ENCODE measurements around the gene FBN3.
A peak's percentile ranks its signal among the peaks of the same experiment; 100 is the strongest.
"Not testable (repeated sequence)": the region's sequence is repeated elsewhere in the genome, so short reads cannot be mapped to it uniquely, and the experiment has no call there.

The FBN3 gene

DNA sequence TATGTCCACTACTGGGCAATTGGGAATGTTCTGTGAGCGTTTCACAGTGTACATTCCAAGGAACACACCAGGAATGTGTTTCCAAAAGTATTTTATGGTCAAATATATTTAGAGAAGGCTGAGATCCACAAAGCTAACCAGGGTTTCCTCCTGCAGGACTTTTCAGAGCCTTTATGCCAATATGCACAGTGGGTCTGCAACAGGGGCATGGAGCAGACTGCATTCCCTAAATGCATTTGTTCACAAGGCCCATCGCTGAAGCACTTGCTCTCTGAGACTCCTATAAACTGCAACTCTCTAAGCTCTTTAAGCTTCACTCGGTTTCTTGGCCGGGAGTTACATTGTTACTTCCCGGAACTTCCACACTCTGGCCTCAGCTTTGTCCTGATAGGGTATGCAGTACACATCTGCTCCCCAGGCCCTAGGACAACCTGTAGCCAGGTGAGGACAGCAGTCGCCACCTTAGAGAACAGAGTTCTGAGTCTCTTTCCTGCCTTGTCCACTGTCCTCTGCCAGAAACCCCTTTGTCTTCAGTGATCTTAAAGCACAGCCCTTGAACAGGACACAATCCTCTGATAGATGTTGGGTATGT, 33.5 kb downstream of the FBN3 start:
- DNase-seq, result no peak

DNA sequence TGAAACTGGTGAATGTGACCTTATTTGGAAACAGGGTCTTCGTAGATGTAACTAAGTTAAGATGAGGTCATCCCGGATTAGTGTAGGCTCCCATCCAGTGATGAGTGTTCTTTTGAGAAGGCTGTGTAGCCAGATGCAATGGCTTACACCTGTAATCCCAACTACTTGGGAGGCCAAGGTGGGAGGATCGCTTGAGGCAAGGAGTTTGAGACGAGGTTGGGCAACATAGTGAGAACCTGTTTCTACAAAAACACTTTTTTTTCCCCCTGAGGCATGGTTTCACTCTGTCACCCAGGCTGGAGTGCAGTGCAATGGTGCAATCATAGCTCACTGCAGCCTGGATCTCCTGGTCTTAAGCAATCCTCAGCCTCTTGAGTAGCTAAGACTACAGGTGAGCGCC, 36.4 kb downstream of the FBN3 start:
- no peak for DNase-seq

DNA sequence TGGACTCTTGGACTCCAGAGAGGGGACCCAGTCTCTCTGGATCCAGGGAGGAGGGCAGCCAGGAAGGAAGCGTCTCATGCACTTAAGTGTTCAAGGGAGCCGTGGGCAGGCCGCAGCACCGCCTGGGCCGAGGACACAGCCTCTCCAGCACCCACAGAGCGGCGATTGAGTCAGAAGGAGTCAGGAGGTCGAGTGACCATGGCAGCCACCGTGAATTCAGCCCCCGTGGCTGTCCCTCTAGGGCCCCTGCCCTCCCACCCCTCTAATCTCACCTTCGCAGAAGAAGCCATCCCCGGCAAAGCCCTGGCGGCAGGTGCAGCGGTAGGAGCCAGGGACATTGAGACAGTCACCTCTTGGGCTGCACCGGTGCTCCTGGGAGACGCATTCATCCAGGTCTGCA, 38.0 kb downstream of the FBN3 start:
- no peak for DNase-seq

DNA sequence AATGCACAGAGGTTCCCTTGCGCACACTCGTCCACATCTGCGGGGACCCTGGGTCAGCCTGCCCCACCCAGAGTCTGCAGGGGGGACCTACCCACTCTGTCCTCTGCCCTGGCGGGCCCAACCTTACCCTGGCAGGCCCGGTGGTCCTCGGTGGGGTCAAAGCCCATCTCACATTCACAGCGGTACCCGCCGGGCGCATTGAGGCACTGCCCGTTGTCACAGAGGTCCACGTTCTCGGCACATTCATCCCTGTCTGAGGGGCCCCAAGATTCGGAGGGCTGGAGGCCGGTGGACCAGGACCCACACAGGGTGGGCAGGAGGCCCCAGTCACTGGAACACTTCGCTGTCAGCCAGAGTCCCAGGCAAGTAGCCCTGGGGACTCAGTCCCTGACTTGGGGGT, 38.5 kb downstream of the FBN3 start:
- no peak for DNase-seq

DNA sequence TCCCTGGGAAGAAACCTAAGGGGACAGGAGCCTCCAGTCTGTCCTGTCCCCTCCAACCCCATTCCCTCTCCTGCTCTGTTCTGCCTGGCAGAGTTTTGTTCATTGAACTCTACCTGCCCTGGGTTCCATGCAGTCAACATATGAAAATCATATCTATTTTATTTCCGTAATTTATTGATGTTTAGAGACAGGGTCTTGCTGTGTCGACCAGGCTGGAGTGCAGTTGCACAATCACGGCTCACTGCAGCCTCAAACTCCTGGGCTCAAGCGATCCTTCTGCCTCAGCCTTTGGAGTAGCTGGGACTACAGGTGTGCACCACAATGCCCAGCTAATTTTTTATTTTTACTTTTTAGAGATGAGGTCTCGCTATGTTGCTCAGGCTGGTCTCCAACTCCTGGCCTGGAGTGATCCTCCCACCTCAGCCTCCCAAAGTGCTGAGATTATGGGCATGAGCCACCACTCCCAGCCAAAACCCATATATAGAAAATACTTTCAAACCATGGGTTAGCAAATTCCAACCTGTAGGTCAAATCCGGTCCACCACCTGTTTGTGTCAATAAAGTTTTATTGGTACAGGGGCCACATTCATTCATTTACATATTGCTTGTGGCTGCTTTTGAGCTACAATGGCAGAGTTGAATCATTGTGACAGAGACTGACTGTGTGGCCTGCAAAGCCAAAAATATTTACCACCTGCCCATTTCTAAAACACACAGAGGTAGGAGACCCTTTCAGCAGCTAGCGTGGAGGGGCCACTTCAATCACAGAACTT, 39.3 kb downstream of the FBN3 start:
- no peak for DNase-seq

DNA sequence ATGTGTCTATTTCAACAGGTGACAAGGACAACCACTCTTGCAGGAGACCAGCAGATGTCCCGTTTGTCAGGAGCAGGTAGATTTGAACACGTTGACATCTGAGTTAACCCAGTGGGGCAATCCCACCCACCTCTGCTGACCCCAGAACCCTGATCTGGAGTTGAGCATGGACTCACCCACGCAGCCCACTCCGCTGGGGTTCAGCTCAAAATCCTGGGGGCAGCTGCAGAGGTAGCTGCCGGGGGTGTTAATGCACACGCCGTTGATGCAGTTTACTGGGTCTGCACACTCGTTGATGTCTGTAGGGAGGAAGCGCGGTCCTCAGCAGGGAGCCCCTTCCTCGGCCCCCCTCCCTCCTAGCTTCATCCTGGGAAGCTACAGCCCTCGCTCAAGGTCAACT, 39.9 kb downstream of the FBN3 start:
- no peak for DNase-seq

DNA sequence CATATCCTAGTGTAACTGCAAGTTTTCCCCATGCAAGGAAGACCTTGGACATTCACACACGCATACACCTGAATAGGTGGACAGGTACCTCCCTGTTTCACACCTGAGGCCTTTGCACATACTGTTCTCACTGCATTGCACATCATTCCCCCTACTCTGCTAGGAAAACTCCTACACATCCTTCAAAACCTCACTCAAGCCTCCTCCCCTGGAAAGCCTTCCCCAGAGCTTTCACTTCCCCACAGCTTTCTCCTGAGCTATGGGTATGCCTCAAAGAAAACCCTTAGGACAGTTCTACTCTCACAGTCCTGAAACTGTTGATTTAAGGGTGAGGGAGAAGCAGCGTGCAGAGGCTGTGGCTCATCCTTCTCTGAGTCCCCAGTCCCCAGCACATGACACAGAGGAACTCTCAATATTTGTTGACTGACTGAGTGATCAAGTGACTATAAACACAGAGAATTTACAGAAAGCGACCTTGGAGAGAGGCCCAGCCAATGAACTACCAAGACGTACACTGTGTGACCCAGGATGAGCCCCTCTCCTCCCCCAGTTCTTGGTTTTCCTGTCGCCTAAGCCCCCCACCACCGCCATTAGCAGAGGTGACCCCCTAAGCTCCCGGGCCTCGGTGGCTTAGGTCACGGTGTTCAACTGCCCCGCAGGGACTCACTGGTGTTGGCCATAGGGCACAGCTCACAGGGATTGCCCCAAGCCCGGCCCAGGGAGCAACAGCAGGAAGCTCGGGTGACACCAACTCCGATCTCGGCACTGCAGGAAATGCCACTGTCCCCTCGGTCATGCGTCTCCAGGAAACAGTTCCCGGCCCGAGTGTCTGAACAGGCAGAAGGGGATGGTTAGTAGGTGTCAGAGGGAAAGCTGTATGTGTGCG, 40.6 kb downstream of the FBN3 start:
- DNase-seq, result no peak

DNA sequence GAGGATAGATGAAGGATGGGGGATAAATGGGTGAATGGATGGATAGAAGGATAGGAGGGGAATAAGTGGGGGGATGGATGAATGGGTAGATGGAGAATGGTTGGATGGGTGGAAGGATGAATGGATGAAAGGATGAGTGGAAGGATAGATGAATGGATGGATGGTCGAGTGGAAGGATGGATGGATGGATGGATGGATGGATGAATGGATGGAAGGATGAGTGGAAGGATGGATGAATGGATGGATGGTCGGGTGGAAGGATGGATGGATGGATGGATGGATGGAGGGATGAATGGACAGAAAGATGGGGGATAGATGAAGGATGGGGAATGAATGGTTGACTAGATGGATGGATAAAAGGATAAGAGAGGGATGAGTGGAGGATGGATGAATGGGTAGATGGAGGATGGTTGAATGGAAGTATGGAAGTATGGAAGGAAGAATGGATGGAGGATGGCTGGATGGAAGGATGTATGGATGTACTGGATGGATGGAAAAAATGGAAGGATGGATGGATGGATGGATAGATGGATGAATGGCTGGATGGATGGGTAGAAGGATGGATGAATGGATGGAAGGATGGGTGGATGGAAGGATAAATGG, 42.0 kb downstream of the FBN3 start:
- no peak for DNase-seq

DNA sequence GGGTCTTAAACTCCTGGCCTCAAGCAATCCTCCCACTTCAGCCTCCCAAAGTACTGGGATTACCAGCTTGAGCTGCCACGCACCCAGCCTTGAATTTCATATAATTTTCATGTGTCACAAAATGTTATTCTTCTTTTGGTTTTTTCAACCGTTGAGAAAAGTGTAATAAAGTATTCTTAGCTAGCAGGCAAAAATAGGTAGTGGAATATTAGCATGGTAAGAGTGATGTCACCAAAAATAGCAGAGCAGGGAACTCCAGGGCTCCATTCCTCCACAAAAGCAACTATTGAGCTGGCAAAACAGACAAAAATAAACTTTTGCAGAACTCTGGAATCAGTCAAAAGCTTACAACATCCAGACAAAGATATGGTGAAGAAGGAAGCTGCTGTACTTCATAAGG, 43.9 kb downstream of the FBN3 start:
- no peak for DNase-seq

DNA sequence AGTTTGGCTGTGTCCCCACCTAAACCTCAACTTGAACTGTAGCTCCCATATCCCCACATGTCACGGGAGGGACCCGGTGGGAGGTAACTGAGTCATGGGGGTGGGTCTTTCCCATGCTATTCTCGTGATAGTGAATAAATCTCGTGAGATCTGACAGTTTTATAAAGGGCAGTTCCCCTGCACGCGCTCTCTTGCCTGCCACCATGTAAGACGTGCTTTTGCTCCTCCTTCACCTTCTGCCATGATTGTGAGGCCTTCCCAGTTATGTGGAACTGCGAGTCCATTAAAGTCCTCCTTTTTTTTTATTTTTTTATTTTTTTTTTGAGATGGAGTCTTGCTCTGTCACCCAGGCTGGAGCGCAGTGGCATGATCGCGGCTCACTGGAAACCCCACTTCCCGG, 47.5 kb downstream of the FBN3 start:
- DNase-seq, result not testable (repeated sequence)

DNA sequence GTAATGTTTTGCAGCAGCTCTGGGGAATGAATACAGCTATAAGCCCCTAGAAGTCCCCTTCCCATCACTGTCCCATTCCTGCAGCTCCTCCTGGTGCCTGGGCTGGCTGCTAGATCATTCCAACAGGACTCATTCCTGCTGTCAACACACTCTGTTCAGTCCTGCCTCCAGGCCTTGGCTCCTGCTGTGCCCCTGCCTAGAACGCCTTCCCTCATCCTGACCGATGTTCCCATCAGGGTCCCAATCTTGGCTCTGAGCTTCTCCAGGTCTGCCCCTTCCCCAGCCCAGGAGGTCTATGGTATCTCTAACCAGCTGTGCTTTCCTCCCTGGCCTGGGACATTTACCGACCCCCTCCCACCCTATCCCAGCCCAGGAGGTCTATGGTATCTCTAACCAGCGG, 48.1 kb downstream of the FBN3 start:
- DNase-seq, result no peak

DNA sequence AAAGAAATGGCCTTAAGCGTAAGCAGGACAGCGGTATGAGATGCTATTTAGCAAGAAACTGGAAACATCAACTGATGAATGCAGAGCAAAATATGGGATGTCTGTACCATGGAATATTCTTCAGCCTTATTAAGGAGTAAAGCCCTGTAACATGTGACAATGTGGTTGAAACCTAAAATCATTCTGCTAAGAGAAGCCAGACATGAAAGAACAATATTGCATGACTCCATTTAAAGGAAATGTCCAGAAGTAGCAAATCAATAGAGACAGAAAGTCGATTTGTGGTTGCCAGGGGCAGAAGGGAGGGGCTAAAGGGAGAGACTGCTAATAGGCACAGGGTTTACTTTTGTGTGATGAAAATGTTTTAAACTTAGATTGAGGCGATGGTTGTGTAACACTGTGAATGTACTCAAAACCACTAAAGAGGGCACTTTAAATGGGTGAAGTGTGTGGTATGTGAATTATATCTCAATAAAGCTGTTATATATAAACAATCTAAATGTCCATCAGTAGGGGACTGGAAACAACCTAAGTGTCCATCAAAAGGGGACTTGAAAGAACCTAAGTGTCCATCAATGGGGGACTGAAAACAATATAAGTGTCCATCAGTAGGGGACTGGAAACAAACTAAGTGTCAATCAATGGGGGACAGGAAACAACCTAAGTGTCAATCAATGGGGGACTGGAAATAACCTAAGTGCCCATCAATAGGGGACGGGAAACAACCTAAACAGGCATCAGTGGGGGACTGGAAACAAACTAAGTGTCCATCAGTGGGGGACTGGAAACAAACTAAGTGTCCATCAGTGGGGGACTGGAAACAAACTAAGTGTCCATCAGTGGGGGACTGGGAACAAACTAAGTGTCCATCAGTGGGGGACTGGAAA, 51.5 kb downstream of the FBN3 start:
- no peak for DNase-seq

DNA sequence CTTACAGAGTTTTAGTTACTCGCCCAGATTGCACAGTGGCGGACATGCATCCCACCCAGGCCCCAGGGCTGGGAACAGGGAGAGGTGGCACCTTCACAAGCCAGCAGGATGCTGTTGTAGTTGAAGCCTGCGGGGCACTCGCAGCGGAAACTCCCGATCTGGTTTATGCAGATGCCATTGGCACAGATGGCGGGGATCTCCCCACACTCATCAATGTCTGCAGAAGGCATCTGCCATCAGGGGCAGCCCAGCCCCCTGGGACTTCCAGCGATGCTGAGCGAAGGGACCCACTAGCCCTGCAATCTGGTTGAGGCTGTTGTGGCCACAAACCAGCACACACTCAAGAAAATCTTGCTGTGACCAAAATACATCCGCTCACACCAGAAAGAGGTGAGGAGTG, 52.2 kb downstream of the FBN3 start:
- DNase-seq, result peak; percentile 29

DNA sequence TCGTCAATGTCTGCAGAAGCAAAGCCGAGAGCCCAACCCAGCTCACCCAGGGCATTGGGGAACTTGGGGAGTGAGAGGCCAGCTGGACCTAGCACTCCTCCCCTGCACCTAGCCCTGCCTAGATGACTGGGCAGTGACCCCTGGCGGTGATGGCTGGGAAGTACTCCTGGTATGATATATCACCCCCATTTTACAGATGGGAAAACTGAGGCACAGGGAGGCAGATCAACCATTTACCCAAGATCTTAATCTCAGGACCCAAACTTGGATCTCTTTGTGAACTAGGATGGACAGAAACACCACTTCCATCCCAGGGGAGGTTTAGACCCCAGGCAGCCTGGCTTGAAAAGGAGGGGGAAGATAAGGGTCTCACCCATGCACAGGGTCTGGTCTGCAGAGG, 53.3 kb downstream of the FBN3 start:
- DNase-seq, result no peak

DNA sequence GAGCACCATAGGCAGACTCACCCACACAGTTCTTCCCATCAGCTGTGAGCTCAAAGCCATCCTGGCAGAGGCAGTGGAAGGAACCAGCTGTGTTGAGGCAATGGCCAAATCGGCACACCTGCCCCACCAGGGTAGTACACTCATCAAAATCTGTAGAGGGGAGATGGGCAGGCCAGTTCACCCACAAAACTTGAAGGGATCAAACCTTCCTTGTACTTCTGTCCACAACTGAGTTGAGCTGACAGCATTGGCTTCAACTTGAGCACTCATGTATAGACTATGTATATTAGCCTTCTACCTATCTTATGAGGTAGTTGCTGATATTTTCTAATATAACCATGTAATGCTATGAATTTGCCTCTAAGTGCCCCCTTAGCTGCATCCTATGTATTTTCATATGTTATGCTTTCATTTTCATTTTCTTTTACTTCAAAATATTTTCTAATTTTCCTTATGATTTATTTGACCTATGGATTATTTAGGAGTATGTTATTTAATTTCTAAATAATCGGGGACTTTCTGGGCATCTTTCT, 54.0 kb downstream of the FBN3 start:
- DNase-seq, result no peak

DNA sequence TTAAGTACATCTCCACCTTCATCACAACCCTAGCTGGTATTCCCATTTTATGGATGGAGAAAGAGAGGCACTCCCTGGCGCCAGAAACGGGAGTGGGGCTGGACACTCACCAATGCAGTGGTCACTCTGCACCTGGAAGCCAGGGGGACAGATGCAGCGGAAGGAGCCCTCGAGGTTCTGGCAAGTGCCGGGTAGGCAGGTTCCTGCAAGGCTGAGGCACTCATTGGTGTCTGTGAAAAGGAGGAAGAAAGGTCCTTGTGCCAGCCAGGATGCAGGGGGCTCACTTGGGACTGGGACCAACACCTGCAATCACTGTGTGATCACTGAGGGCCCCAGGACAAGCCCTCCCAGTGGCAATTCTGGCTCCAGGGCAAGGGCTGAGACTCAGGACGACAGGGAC, 55.1 kb downstream of the FBN3 start:
- no peak for DNase-seq

DNA sequence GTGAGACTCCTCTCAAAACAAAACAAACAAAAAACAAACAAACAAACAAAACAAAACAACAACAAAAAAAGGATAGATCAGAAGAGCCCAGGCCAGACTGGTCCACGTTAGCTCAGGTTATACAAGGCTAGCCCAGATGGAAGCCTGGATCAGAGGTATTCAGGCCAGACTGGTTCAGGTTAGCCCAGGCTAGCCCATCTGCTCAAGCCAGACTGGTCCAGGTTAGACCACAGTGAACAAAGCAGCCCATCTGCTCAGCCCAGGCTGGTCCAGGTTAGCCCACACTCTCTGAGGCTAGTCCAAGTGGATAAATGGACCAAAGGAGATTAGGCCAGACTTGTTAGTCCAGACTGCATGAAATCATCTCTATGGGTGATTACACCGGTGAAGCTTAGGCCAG, 55.7 kb downstream of the FBN3 start:
- DNase-seq, result no peak

DNA sequence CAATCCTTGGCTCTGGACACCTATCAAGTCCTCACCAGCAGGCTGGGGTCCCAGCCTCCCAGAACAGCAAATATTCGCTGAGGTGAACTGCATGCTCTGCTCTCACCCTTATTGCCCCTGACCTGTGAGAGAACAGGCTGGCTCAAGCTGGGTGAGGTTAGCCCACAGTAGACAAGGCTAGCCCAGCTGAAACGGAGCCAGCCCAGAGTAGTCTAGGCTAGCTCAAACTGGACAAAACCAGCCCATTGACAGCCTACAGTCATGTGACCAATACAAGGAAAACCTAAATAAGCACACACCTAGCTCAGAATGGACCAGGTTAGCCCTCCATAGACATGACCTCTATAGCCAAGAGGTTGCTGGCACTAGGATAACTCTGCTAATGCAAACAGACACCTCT, 58.4 kb downstream of the FBN3 start:
- DNase-seq, result no peak

DNA sequence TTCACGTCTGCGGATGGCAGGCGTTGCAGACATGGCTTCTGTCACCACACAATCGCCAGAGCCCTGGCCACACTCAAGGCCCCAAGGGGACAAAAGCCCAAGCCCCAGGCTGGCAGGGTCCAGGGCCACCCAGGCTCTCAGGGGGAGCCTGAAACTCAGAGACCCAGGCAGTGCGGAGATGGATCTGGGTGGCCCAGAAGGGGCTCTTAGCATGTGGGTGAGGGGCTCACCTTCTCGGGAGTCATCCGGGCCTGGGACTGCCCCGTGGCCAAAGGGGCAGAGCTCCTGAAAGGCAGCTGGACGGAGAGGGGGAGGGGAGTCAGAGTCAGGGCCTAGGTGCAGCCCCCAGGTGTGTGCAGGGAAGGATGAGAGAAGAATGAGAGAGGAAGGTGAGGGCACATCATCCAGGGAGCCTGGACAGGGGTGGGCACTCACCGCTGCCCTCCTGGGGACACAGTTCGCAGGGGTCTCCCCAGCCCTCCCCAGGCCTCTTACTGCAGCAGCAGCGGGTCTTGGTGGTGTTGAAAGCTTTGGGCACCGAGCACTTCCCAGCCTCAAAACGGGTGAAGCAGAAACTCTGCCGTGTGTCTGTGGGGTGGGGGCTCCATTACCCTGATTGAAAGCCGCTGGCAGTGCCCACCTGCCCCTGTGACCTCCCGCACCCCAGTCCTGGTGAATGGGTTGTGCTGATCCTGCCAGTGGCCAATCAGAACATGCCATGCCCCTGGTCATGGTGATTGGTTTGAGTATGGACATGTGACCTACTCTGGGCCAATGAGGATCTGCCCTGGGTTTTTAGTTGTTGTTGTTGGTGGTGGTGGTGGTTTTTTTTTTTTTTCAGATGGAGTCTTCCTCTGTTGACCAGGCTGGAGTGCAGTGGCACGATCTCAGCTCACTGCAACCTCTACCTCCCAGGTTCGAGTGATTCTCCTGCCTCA, 59.5 kb downstream of the FBN3 start:
- DNase-seq, result no peak

DNA sequence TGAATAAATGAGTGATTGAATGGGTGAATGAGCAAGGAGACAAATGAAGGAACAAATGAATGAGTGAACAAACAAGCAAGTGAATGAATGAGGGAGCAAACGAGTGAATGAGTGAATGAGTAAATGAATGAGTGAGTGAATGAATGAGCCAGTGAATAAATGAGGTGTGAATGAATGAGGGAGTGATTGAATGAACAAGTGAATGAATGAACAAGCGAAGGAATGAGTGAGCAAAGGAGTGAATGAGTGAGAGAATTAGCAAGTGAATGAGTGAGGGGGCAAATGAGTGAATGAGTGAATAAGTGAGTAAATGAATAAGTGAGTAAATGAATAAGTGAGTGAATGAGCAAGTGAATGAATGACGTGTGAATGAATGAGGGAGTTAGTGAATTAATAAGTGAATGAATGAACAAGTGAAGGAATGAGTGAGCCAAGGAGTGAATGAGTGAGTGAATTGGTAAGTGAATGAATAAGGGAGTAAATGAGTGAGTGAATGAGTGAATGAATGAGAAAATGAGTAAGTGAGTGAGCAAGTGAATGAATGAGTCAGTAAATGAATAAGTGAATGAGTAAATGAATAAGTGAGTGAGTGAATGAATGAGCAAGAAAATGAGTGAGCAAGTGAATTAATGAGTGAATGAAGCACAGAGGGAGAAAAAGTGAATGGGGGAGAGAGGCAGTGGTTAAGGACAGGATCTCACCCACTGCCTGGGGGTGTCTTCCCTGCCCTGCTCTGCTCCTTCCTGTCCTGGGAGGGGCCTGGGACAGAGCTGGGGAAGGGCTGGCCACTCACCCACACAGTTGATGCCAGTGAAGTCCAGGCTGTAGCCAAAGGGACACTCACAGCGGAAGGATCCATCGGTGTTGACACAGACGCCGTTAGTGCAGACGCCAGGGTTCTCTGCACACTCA, 60.4 kb downstream of the FBN3 start:
- no peak for DNase-seq
